Testis (tissue), 2 donors: ENCODE measurements around the gene LTBP1.

Source experiments
- CTCF ChIP-seq, 3 experiments: fragments of 450-650 bp in 2 of 3; fragments of 200-600 bp in 1 of 3; sonication (generic) in 1 of 3; IDR thresholded peaks; one replicate each; pipeline ENCODE4 v1.5.1; 2016 to 2019; ENCODE audit warnings: antibody characterized with exemption in 3 of 3, mild to moderate bottlenecking in 2 of 3, moderate library complexity in 1 of 3
- POLR2A ChIP-seq: fragments of 450-650 bp; IDR thresholded peaks from one replicate; pipeline ENCODE4 v1.6.1; 2017; ENCODE audit warnings: antibody characterized with exemption, mild to moderate bottlenecking, moderate library complexity

DNA sequence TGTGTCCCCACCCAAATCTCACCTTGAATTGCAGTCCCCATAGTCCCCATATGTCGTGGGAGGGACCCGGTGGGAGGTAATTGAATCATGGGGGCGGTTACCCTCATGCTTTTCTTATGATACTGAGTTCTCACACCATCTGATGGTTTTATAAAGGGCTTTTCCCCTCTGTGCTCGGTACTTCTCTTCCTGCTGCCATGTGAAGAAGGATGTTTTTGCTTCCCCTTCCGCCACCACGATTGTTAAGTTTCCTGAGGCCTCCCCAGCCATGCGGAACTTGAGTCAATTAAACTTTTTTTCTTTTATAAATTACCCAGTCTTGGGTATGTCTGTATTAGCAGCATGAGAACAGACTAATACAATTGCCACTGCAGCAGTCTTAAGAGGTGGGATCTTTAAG, 134.9 kb downstream of the LTBP1 start:
- no peak for TF ChIP-seq CTCF (IDR thresholded peaks at IDR 0.05)
- TF ChIP-seq POLR2A, result no peak
